Heart right ventricle (tissue), 16 donors: Measurements from ENCODE around the gene WDR17. TPM values are rescaled to one million over a fixed set of nuclear protein-coding genes. Genes with fewer than 3 reads are reported as not detected.

Source experiments
- ATAC-seq, 8 donors: fragments of 200-7000 bp; cut with Tn5 transposase; one replicate each; pipeline ENCODE4 v1.9.1; 2020; ENCODE audit warnings: mild to moderate bottlenecking in 8 of 8, moderate library complexity in 8 of 8, moderate number of reproducible peaks in 1 of 8
- DNase-seq, 2 donors: peaks; one replicate each; pipeline ENCODE4 v3.0.0-alpha.2; 2020
- H3K27ac ChIP-seq, 10 donors: fragments of 200-600 bp; sonication (generic) in 2 of 10; one replicate each; pipeline versions ENCODE4 v1.5.0 to v1.8.0; 2020 to 2022; ENCODE audit warnings: mild to moderate bottlenecking in 3 of 10
- H3K27me3 ChIP-seq, 7 donors: fragments of 200-600 bp; one replicate each; pipeline ENCODE4 v1.8.0; 2021 to 2022; ENCODE audit warnings: mild to moderate bottlenecking in 2 of 7
- H3K36me3 ChIP-seq, 9 donors: fragments of 200-600 bp; sonication (generic) in 1 of 9; one replicate each; pipeline versions ENCODE4 v1.5.0 to v1.8.0; 2020 to 2022; ENCODE audit warnings: mild to moderate bottlenecking in 2 of 9
- H3K4me1 ChIP-seq, 9 donors: fragments of 200-600 bp; sonication (generic) in 1 of 9; one replicate each; pipeline versions ENCODE4 v1.5.0 to v1.8.0; 2020 to 2022; ENCODE audit warnings: mild to moderate bottlenecking in 4 of 9
- H3K4me3 ChIP-seq, 10 donors: fragments of 200-600 bp; sonication (generic) in 2 of 10; one replicate each; pipeline versions ENCODE4 v1.5.0 to v1.8.0; 2020 to 2022; ENCODE audit warnings: mild to moderate bottlenecking in 7 of 10, moderate library complexity in 2 of 10
- H3K9me3 ChIP-seq, 11 donors: fragments of 200-600 bp in 10 of 11; sonication (generic) in 2 of 11; one replicate each; pipeline versions ENCODE4 v1.5.0 to v1.8.0; 2013 to 2022; ENCODE audit warnings: mild to moderate bottlenecking in 2 of 11, control low read depth in 1 of 11, moderate library complexity in 1 of 11
- WGBS, 2 donors: extraction: QIAGEN DNeasy Blood & Tissue Kit; methylation state at CpG; one replicate each; pipeline ENCODE4 v1.1.7; 2013; ENCODE audit warnings: inconsistent platforms in 1 of 2; 5-methylcytosine and 5-hydroxymethylcytosine counted together
- intact Hi-C, 10 donors: fragments of 100-400 bp; cut with DNase I; formaldehyde crosslinking; loops; one replicate each; pipeline versions ENCODE4 v1.11.1 to v1.14.2; 2022
- polyA plus RNA-seq, 2 donors: library from polyadenylated mRNA; stranded (reverse); fragments of 200-250 nt; gene quantifications; one replicate each; pipeline ENCODE4 v1.2.3, GENCODE V29; 2013
- total RNA-seq, 10 donors: library from RNA; stranded (reverse); fragmentation: NEBNext Ultra II Directional in 3 of 10; extraction: Animal tissue kit (Norgen Biotek cat#: 25700) in 3 of 10; gene quantifications; one replicate each; pipeline versions ENCODE4 v1.2.1 to v1.2.4, GENCODE V29; 2021 to 2023
- TF ChIP-seq, protein P1 (sequence below), 9 donors: fragments of 200-600 bp; sonication (generic) in 2 of 9; IDR thresholded peaks; one replicate each; pipeline versions ENCODE4 v1.5.0 to v1.8.0; 2021 to 2022; ENCODE audit warnings: antibody characterized with exemption in 9 of 9, mild to moderate bottlenecking in 5 of 9, moderate library complexity in 1 of 9
- donor health status: Arrhythmogenic right ventricular cardiomyopathy.
- donor health status: ischemic (EF 13 %, LVEDD 7.1; RV severe dilation, severe dysfunction).
- donor health status: healthy with polysubstance abuse.
- donor health status: DM: no; HTN: yes; CAD: no.
- donor health status: DM: no; HTN: no; CAD: no.
- donor health status: ischemic (EF 25% LVEDD 6.9; RV normal size, moderate dysfunction).
- donor health status: ischemic (EF 25% LVEDD 5.7; RV mildly dilated, moderate dysfunction).
- donor health status: healthy.
- donor health status: DM: yes; HTN: yes; CAD: no.
- donor health status: Ischemic cardiomyopathy.
- donor health status: ischemic (EF 35%, LVEDD 5.7; RV mildly dilated, moderate dysfunction).
- donor health status: nonischemic (EF 11% LVEDD 7.7; RV severe dilation, severe dysfunction).
- donor health status: DM: yes; HTN: yes; CAD: no.
- donor health status: PGD.
- donor health status: ischemic (EF 29% LVEDD 5.4; RV normal size, mild dysfunction).
- donor health status: nonischemic (EF 23%, LVEDD 6.1; RV moderate dilation, normal function).

Gene WDR17
- total and polyA plus RNA-seq, 12 donors, result 0.06 to 0.90 (median 0.39) TPM

GRCh38 chr4:176149680-176150355 is 84.2 kb downstream of the WDR17 start:
- intact Hi-C loops, result loop anchor here (1.0 to 10.0 kb wide), 9 partner anchors 127 to 195 kb away; no protein-coding TSS in a partner anchor
- H3K27me3 ChIP-seq, result no peaks in the 10 kb centered on the region
- no peak overlapping the region for H3K4me3 ChIP-seq
- ATAC-seq (no peak), DNase-seq (no peak)
- H3K27ac ChIP-seq, result no peak overlapping the region
- H3K4me1 ChIP-seq, result no peaks in the 10 kb centered on the region
- TF ChIP-seq, protein P1, sequence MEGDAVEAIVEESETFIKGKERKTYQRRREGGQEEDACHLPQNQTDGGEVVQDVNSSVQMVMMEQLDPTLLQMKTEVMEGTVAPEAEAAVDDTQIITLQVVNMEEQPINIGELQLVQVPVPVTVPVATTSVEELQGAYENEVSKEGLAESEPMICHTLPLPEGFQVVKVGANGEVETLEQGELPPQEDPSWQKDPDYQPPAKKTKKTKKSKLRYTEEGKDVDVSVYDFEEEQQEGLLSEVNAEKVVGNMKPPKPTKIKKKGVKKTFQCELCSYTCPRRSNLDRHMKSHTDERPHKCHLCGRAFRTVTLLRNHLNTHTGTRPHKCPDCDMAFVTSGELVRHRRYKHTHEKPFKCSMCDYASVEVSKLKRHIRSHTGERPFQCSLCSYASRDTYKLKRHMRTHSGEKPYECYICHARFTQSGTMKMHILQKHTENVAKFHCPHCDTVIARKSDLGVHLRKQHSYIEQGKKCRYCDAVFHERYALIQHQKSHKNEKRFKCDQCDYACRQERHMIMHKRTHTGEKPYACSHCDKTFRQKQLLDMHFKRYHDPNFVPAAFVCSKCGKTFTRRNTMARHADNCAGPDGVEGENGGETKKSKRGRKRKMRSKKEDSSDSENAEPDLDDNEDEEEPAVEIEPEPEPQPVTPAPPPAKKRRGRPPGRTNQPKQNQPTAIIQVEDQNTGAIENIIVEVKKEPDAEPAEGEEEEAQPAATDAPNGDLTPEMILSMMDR (IDR thresholded peaks at IDR 0.05), result no peak
- H3K36me3 ChIP-seq, result no peaks in the 10 kb centered on the region
- no peaks in the 10 kb centered on the region for H3K9me3 ChIP-seq
- WGBS, 2 donors, result 64 to 75% methylated on average over 3 of the region's 3 CpGs

GRCh38 chr4:176150356-176150682 is 84.7 kb downstream of the WDR17 start:
- Histone ChIP-seq H3K27me3 (no peaks in the 10 kb centered on the region), H3K9me3 (no peaks in the 10 kb centered on the region), H3K27ac (no peak overlapping the region), H3K4me1 (no peaks in the 10 kb centered on the region), H3K36me3 (no peaks in the 10 kb centered on the region), H3K4me3 (no peak overlapping the region)
- DNase-seq (no peak), ATAC-seq (peak in 2 of 8 donors; percentile 61 to 64)
- intact Hi-C loops, result loop anchor here (1.0 to 5.0 kb wide), 8 partner anchors 126 to 192 kb away; no protein-coding TSS in a partner anchor
- TF ChIP-seq, protein P1 (IDR thresholded peaks at IDR 0.05), result peak; percentile 13 to 68 (median 44)

GRCh38 chr4:176150704-176151103 is 85.1 kb downstream of the WDR17 start:
- Histone ChIP-seq H3K36me3 (no peaks in the 10 kb centered on the region), H3K27me3 (no peaks in the 10 kb centered on the region), H3K27ac (no peak overlapping the region), H3K4me3 (no peak overlapping the region), H3K9me3 (no peaks in the 10 kb centered on the region), H3K4me1 (no peaks in the 10 kb centered on the region)
- ATAC-seq (no peak), DNase-seq (no peak)
- TF ChIP-seq, protein P1 (IDR thresholded peaks at IDR 0.05), result no peak
- WGBS, 2 donors, result 47 to 60% methylated on average over 2 of the region's 2 CpGs
- intact Hi-C loops, result loop anchor here (1.0 to 5.0 kb wide), 8 partner anchors 126 to 192 kb away; no protein-coding TSS in a partner anchor

DNA sequence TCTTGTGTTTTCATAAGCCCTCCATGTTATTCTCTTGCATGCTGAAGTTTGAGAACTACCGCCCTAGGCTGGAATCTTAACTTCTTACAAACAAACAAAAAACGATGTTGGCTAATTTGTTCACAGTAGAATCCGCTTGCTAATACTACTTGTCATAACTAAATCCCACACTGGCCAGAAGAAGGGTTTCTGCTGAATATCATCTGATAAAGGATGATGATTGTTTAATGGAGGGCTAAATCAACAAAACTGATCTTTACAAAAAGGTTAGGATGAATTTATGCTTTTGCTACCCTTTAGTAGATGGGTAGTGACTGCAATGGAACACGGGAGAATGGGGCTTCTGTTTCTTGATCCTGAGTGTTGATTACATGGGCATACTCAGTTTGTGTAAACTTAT is 87.5 kb downstream of the WDR17 start:
- no peaks in the 10 kb centered on the region for H3K36me3 ChIP-seq
- 88 to 91% methylated on average over 4 of the region's 4 CpGs for WGBS, 2 donors
- no peak overlapping the region for H3K4me3 ChIP-seq
- ATAC-seq, result no peak
- no peaks in the 10 kb centered on the region for H3K4me1 ChIP-seq
- TF ChIP-seq, protein P1 (IDR thresholded peaks at IDR 0.05), result no peak
- no peak overlapping the region for H3K27ac ChIP-seq
- no peaks in the 10 kb centered on the region for H3K9me3 ChIP-seq
- intact Hi-C loops, result loop anchor here in 7 of 10 donors (5.0 kb wide), 3 partner anchors 124 to 189 kb away; no protein-coding TSS in a partner anchor
- no peak for DNase-seq
- no peaks in the 10 kb centered on the region for H3K27me3 ChIP-seq
